SJCRH30 (cell line): ENCODE measurements around the gene RGS11. TPM values are rescaled to one million over a fixed set of nuclear protein-coding genes. Genes with fewer than 3 reads are reported as not detected.
"Not testable (repeated sequence)": the region's sequence is repeated elsewhere in the genome, so short reads cannot be mapped to it uniquely, and the experiment has no call there.

Source experiments
- DNase-seq, 2 experiments: peaks; one replicate each; pipeline ENCODE4 v3.0.0-alpha.2; 2015 to 2020
- H3K27ac ChIP-seq: fragments of 250-450 bp; sonication (Bioruptor Pico); 2 replicates; pipeline ENCODE4 v1.5.1; 2020; ENCODE audit warnings: mild to moderate bottlenecking, moderate library complexity
- H3K27me3 ChIP-seq: fragments of 250-450 bp; sonication (Bioruptor Pico); 2 replicates; pipeline ENCODE4 v1.5.1; 2020; ENCODE audit warnings: mild to moderate bottlenecking, moderate library complexity
- H3K36me3 ChIP-seq: fragments of 250-450 bp; sonication (Bioruptor Pico); 2 replicates; pipeline ENCODE4 v1.5.1; 2020; ENCODE audit warnings: mild to moderate bottlenecking, moderate library complexity
- H3K4me1 ChIP-seq: fragments of 250-450 bp; sonication (Bioruptor Pico); 2 replicates; pipeline ENCODE4 v1.5.1; 2020; ENCODE audit warnings: mild to moderate bottlenecking, moderate library complexity
- H3K4me3 ChIP-seq: fragments of 250-450 bp; sonication (Bioruptor Pico); 2 replicates; pipeline ENCODE4 v1.5.1; 2020; ENCODE audit warnings: mild to moderate bottlenecking, moderate library complexity
- H3K9me3 ChIP-seq: fragments of 250-450 bp; sonication (Bioruptor Pico); replicated peaks from 2 replicates; pipeline ENCODE4 v1.5.1; 2020; ENCODE audit warnings: mild to moderate bottlenecking, moderate library complexity
- total RNA-seq: library from RNA; depleted of rRNA; stranded (reverse); fragments of >200 nt; shearing (Covaris generic); gene quantifications from 2 replicates; pipeline ENCODE4 v1.2.3, GENCODE V29; 2014

The RGS11 gene
- total RNA-seq, 1 experiment from 2014 or later: not detected

- Histone ChIP-seq H3K36me3 (no peaks in the 10 kb centered on the region), H3K4me3 (no peak overlapping the region), H3K9me3 (no peaks in the 10 kb centered on the region), H3K27ac (no peak overlapping the region), H3K4me1 (peaks cover 12% of the 10 kb centered on the region; the same call in 1 of the 2 replicates), H3K27me3 (no peaks in the 10 kb centered on the region)
- peak; percentile 37 to 49 for DNase-seq
These were observed 10.0 kb downstream of the RGS11 start for GRCh38 chr16:265711-266110.

GRCh38 chr16:265002-265529 is 10.7 kb downstream of the RGS11 start:
- Histone ChIP-seq H3K27ac (no peak overlapping the region), H3K4me1 (peaks cover 12% of the 10 kb centered on the region; the same call in 1 of the 2 replicates), H3K36me3 (no peaks in the 10 kb centered on the region), H3K27me3 (no peaks in the 10 kb centered on the region), H3K9me3 (no peaks in the 10 kb centered on the region), H3K4me3 (no peak overlapping the region)
- no peak for DNase-seq

GRCh38 chr16:264440-264951 is 11.2 kb downstream of the RGS11 start:
- Histone ChIP-seq H3K36me3 (no peaks in the 10 kb centered on the region), H3K9me3 (no peaks in the 10 kb centered on the region), H3K4me3 (no peak overlapping the region), H3K27me3 (no peaks in the 10 kb centered on the region), H3K4me1 (peaks cover 12% of the 10 kb centered on the region; the same call in 1 of the 2 replicates), H3K27ac (no peak overlapping the region)
- DNase-seq: no peak

- Histone ChIP-seq H3K9me3 (no peaks in the 10 kb centered on the region), H3K4me1 (peaks cover 12% of the 10 kb centered on the region; the same call in 1 of the 2 replicates), H3K27me3 (no peaks in the 10 kb centered on the region), H3K36me3 (no peaks in the 10 kb centered on the region), H3K4me3 (no peak overlapping the region), H3K27ac (no peak overlapping the region)
- no peak for DNase-seq
These were observed 11.8 kb downstream of the RGS11 start for GRCh38 chr16:263944-264343.

GRCh38 chr16:263182-263774 is 12.5 kb downstream of the RGS11 start:
- no peak overlapping the region for H3K4me3 ChIP-seq
- H3K9me3 ChIP-seq: no peaks in the 10 kb centered on the region
- no peak for DNase-seq
- H3K27ac ChIP-seq: no peak overlapping the region
- H3K27me3 ChIP-seq: no peaks in the 10 kb centered on the region
- no peaks in the 10 kb centered on the region for H3K36me3 ChIP-seq
- H3K4me1 ChIP-seq: peaks cover 12% of the 10 kb centered on the region; the same call in 1 of the 2 replicates

- no peaks in the 10 kb centered on the region for H3K27me3 ChIP-seq
- H3K4me3 ChIP-seq: no peak overlapping the region
- H3K27ac ChIP-seq: no peak overlapping the region
- DNase-seq: no peak
- H3K4me1 ChIP-seq: peaks cover 12% of the 10 kb centered on the region; the same call in 1 of the 2 replicates
- no peaks in the 10 kb centered on the region for H3K9me3 ChIP-seq
- no peaks in the 10 kb centered on the region for H3K36me3 ChIP-seq
These were observed 13.5 kb downstream of the RGS11 start for GRCh38 chr16:262121-262745.

GRCh38 chr16:261031-261691 is 14.6 kb downstream of the RGS11 start:
- no peak for DNase-seq
- peaks cover 9% of the 10 kb centered on the region; the same call in 1 of the 2 replicates for H3K4me1 ChIP-seq
- no peaks in the 10 kb centered on the region; the same call in 1 of the 2 replicates for H3K36me3 ChIP-seq
- H3K27me3 ChIP-seq: no peaks in the 10 kb centered on the region
- no peak overlapping the region for H3K4me3 ChIP-seq
- no peak overlapping the region for H3K27ac ChIP-seq
- H3K9me3 ChIP-seq: no peaks in the 10 kb centered on the region

- Histone ChIP-seq H3K9me3 (no peaks in the 10 kb centered on the region), H3K36me3 (no peaks in the 10 kb centered on the region; the same call in 1 of the 2 replicates), H3K4me3 (no peak overlapping the region), H3K27ac (no peak overlapping the region), H3K27me3 (no peaks in the 10 kb centered on the region), H3K4me1 (peaks cover 1% of the 10 kb centered on the region; the same call in 1 of the 2 replicates)
- DNase-seq: no peak
These were observed 15.4 kb downstream of the RGS11 start for GRCh38 chr16:260326-260725.

GRCh38 chr16:259814-260253 is 15.9 kb downstream of the RGS11 start:
- H3K27ac ChIP-seq: no peak overlapping the region
- no peaks in the 10 kb centered on the region; the same call in 1 of the 2 replicates for H3K36me3 ChIP-seq
- no peaks in the 10 kb centered on the region for H3K9me3 ChIP-seq
- H3K4me3 ChIP-seq: no peak overlapping the region
- no peak for DNase-seq
- H3K27me3 ChIP-seq: no peaks in the 10 kb centered on the region
- H3K4me1 ChIP-seq: no peaks in the 10 kb centered on the region

GRCh38 chr16:259226-259625 is 16.5 kb downstream of the RGS11 start:
- DNase-seq: no peak
- Histone ChIP-seq H3K9me3 (no peaks in the 10 kb centered on the region), H3K27me3 (no peaks in the 10 kb centered on the region), H3K4me1 (no peaks in the 10 kb centered on the region), H3K27ac (no peak overlapping the region), H3K4me3 (no peak overlapping the region), H3K36me3 (no peaks in the 10 kb centered on the region; the same call in 1 of the 2 replicates)

- not testable (repeated sequence) for DNase-seq, H3K9me3 ChIP-seq, H3K27me3 ChIP-seq, H3K4me1 ChIP-seq, H3K4me3 ChIP-seq, H3K27ac ChIP-seq, H3K36me3 ChIP-seq
These were observed 17.7 kb downstream of the RGS11 start for GRCh38 chr16:258091-258490.

GRCh38 chr16:255183-255582 is 20.6 kb downstream of the RGS11 start:
- Histone ChIP-seq H3K27ac (no peak overlapping the region), H3K9me3 (no peaks in the 10 kb centered on the region), H3K4me3 (no peak overlapping the region), H3K36me3 (no peaks in the 10 kb centered on the region; the same call in 1 of the 2 replicates), H3K4me1 (no peaks in the 10 kb centered on the region), H3K27me3 (no peaks in the 10 kb centered on the region)
- DNase-seq: no peak

GRCh38 chr16:254461-254860 is 21.3 kb downstream of the RGS11 start:
- Histone ChIP-seq H3K9me3 (no peaks in the 10 kb centered on the region), H3K4me3 (no peak overlapping the region), H3K36me3 (no peaks in the 10 kb centered on the region; the same call in 1 of the 2 replicates), H3K27ac (no peak overlapping the region), H3K4me1 (no peaks in the 10 kb centered on the region), H3K27me3 (no peaks in the 10 kb centered on the region)
- DNase-seq: no peak

GRCh38 chr16:253833-254232 is 21.9 kb downstream of the RGS11 start:
- no peaks in the 10 kb centered on the region; the same call in 1 of the 2 replicates for H3K36me3 ChIP-seq
- no peaks in the 10 kb centered on the region for H3K9me3 ChIP-seq
- H3K27ac ChIP-seq: no peak overlapping the region
- no peaks in the 10 kb centered on the region for H3K4me1 ChIP-seq
- H3K27me3 ChIP-seq: no peaks in the 10 kb centered on the region
- no peak overlapping the region for H3K4me3 ChIP-seq
- no peak for DNase-seq
